ENCODE data around the gene SRCIN1. TPM values are rescaled to one million over a fixed set of nuclear protein-coding genes. Genes with fewer than 3 reads are reported as not detected.

Gene SRCIN1
- polyA plus RNA-seq, 3 donors, result 1.3 to 8.9 (median 3.5) TPM

DNA sequence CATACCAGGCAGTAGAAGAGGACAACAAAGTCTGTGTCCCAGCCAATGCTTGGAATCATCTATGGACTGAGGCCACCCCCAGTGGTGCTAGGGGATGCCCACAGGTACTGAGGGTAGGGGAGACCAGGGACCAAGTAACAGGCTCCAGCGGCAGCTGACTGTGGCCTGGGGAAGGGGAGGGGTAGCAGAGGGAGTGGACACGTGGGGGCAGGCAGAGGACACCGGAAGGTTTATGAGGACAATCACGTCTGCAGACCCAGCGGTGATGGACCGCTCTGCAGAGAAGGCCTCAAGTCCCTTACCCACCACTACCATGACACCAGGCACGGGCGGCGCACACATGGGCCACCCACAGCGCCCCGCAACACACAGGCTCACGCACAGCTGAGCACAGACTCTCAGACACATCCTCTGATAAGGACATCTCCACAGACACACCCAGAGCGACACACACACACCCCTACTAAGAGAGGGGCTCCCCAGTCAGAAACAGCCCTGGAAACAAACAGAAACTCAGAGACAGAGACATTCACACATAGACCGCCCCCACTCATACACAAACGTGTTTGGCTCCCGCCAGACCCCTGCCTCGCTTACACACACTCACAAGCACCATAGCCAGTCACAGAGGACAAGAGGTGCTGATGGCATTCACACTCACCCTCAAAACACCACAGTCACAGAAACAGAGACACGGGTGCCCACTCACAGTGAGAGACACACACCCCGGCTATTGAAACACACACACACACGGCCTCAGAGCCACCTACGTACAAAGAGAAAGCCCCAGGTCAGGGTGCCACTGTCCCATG is 35.8 kb downstream of the SRCIN1 start:
- 79 to 86% (median 81%) methylated on average over 21 of the region's 21 CpGs for WGBS, 3 donors
- no peak overlapping the region for H3K27ac ChIP-seq (ENCODE audit: low read depth, low read length)

DNA sequence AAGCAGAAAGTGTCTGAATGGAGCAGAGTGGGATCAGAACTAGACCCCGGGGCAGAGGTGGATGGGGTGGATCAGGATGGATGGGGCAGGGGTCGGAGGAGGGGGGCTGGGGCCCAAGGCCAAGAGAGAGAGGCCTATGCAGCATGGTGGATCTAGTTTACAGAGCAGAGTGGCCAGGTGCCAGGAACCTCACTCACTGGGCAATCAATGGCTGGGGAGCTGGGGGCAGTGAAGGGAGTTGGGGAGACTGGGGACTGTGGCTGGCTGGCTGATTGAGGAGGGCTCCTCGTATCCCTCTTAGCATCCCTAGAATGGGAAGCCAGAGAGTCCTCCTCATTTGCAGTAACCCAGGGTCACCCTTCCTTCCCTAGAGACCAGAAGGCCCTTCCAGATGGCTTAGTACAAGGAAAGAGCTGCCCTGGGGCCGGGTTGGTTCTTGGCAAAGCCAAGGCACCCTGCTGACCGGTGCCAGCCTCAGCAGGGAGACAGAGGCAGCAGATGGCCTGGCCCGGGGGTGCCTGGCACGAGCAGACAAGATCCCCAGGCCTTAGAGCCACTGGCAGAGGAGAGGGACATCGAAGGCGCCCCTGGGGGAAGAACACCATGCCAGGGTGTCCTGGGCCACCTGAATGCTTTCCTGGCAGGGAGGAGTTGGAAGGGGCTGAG is 36.8 kb downstream of the SRCIN1 start:
- H3K27ac ChIP-seq (ENCODE audit: low read depth, low read length), result no peak overlapping the region
- 74 to 82% (median 79%) methylated on average over 7 to 9 of the region's 9 CpGs for WGBS, 3 donors

DNA sequence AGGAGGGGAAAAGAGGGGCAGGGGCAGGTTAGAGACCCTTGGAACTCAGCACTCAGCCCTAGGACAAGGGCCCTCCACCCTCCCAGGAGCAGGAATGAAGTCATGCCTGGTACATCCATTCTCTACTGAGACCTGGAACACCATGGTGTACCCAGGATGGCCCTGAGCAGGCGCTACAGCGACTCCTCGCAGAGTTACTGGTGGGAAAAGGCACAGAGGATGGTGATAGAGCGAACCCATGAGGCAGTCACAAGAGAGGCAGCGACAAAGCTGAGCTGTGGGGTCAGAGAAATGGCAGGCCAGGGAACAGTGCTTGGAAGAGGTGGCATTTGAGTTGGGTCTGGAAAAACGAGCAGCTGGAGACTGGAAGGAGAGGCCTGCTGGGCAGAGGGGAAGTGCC is 37.5 kb downstream of the SRCIN1 start:
- 79 to 86% (median 86%) methylated on average over 6 of the region's 6 CpGs for WGBS, 3 donors
- H3K27ac ChIP-seq (ENCODE audit: low read depth, low read length), result no peak overlapping the region

DNA sequence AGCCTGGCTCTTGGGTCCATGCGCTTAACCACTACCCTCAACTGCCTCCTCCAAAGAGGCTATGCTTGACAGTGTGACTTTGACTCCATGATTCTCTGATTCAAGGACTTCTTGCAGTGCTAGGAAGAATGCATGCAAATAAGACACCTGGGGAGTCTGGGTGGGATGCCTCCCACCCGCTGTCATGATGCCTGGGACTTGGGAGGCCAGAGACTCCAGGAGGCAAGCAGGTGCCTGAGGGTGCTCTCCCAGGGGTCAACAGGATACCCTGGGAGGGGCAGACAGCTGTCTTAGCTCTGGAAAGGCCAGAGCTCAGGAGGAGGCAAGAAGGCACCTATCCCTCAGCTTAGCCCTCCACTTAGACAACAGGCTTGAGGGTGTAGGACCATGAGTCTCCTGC is 38.4 kb downstream of the SRCIN1 start:
- 89 to 100% (median 98%) methylated on average over 2 of the region's 2 CpGs for WGBS, 3 donors
- H3K27ac ChIP-seq (ENCODE audit: low read depth, low read length), result no peak overlapping the region

DNA sequence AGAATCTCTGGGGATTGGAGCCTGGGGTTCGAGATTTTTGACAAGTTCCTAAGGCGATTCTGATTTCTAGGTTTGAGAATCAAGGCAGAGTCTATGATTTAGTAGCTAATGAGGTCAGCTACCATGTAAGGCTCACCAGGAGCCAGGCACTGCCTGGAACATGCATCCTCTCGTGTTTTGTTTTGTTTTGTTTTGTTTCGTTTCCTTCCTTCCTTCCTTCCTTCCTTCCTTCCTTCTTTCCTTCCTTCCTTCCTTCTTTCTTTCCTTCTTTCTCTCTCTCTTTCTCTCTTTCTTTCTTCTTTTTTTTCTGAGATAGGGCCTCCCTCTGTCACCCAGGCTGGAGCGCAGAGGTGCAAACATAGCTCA is 39.1 kb downstream of the SRCIN1 start:
- no peak overlapping the region for H3K27ac ChIP-seq (ENCODE audit: low read depth, low read length)
- WGBS, 3 donors, result 66 to 78% (median 72%) methylated on average over 5 of the region's 5 CpGs

DNA sequence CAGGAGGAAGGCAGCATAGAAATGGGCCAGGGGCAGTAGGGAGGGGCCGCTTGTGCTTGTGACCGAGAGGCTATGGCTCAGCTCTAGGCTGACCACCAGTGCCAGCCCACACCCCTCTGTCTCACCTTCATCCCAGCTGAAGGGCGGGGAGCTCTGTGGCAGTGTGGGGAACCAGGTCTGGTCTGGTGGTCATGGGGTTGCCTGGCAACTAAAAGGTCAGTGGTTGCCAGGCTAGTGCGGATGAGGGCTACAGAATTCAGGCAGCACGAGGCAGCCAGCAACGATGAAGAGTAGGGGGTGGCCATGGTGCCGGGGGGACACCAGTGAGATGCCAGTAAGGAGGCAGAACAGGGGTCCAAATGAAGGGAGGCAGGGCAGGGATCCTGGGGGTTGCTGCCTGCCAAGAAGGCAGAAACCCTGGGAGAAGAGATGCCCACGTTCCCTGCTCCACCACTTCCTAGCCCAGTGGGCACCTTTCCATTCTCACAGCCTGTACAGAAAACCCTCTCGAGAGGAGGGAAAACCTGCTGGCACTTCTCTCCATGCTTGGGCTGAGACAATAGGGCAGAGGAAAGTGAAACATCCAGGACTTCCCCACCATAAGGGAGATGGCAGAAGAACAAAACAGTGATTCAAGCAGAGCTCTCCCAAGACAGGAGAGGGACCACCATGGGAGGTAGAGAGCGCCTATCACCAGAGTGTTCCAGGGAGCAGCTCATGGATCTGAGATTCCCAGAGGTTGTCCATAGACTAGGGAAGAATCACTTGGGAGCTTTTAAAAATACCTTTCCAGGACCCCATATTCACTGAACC is 39.7 kb downstream of the SRCIN1 start:
- H3K27ac ChIP-seq (ENCODE audit: low read depth, low read length), result no peak overlapping the region
- WGBS, 3 donors, result 47 to 53% (median 49%) methylated on average over 10 of the region's 10 CpGs

DNA sequence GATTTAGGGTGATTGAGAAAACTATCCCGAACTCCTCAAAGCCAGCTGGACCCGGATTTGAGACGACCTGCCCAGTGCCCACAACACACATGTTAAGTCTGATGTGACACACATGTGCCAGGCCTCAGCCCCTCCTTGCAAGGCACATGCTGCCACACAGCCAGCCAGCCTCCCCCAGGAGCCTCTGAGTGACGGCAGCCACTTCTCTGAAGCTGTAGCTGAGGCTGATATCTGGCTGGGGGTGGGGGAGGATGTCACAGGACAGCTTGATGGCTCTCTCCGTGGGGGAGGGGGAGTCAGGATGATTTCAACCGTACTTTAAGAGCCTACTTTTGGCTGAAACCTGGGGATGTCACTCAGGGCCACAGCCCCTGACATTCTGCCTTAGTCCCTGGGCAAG is 40.9 kb downstream of the SRCIN1 start:
- WGBS, 3 donors, result 14 to 27% (median 19%) methylated on average over 6 of the region's 6 CpGs
- no peak overlapping the region for H3K27ac ChIP-seq (ENCODE audit: low read depth, low read length)

DNA sequence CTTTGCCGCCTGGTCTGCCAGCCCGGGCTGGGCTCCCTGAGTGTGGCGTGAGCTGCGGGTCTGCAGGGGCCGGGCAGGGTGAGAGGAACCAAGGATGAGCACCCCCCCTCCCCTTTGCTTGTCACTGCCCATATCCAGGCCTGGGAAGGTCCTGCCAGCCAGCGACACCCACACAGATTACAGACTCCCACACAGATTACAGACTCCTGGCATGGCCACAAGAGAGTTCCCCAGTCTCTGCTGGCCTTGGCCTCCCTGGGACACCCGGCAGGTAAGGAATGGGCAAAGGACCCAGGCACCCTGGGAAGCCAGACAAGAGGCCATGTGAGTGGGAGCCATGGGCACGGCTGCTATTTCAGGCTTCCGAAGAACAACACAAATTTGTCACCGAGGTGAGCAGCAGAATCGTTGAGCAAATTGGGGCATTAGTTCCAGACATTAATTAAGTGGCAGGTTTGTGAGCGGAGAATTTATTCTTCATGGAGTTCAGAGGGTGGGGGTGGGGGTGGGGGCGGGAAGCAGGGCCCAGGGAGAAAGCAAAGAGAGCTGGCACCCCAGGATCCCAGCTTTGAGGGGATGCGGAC is 41.4 kb downstream of the SRCIN1 start:
- H3K27ac ChIP-seq (ENCODE audit: low read depth, low read length), result no peak overlapping the region
- 21 to 29% (median 28%) methylated on average over 14 of the region's 14 CpGs for WGBS, 3 donors

DNA sequence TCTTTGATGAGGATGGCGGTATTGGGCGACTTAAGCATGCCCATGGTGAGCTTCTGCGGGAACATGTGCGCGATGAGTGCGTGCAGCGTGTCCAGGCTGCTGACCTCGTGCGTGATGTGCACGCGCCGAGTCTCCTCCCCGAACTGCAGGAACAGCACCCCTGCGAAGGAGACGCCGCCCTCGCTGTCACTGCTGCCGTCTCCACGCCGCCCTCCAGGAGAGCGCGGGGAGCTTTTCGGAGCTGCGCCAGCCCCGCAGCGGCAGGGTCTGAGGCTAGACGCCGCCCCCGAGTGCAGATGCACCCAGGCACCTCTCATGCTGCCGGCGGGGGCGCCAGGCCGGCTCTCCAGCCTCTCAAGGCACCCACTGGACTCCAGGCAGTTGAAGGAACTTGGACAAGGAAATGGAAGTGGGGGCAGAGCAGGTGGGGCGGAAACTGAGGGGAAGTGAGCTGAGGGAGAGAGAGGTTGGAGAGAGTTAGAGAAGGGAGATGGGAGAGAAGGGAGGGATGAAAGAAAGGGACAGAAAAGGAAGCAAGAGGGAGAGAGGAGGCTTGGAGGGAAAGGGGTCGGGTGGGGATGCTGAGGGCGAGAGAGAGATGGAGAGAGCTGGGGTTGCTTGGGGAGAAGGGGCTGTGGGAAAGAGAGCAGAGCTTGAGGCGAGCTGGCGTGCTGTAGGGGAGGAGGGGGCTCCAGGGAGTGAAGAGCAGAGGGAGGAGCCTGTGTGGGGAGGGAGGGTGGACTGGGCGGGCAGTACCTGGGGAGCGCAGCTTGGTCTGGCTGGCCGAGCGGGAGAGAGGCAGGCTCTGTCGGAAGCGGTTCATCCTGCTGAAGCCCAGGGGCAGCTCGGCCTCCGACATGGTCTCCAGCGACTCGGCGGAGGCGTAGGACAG is 42.1 kb downstream of the SRCIN1 start:
- H3K27ac ChIP-seq (ENCODE audit: low read depth, low read length), result no peak overlapping the region
- 13 to 29% (median 19%) methylated on average over 44 to 50 of the region's 50 CpGs for WGBS, 3 donors

DNA sequence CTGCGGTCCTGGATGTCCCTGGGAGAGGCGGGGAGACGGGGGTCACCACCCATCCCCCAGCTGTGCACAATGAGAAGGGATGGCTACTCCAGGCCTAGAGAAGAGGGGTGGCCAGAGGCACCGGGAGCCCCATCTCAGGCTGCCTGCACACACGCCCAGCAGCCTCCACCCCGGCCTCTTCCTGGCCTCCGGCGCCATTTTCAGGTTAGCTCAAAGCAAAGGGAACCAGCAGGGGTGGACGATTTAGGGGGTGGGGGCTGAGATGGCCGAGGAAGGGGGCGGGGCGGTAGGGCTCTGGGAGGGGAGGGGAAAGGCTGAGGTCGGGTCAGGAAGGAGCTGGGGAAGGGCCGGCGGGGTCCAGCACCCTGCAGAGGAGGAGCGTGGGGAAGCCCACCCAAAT is 42.8 kb downstream of the SRCIN1 start:
- 7 to 21% (median 16%) methylated on average over 15 to 16 of the region's 16 CpGs for WGBS, 3 donors
- no peak overlapping the region for H3K27ac ChIP-seq (ENCODE audit: low read depth, low read length)

DNA sequence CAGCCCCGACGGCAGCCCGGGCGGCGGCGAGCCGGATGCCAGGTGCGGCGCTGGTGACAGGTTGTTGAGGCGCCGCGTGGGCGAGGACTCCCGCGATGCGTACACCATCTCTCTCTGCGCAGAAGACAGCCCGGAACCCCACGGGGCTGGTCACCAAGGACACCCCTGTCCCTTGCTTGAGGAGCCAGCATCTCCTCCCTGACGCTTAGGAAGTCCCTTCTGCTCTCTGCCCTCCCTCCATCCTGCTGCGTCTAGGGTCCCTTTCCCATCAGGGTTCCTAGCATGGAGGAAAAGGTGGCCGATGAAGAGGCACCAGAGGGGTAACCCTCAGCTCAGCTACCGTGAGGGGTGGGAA is 43.6 kb downstream of the SRCIN1 start:
- no peak overlapping the region for H3K27ac ChIP-seq (ENCODE audit: low read depth, low read length)
- 12 to 20% (median 16%) methylated on average over 13 to 23 of the region's 23 CpGs for WGBS, 3 donors

DNA sequence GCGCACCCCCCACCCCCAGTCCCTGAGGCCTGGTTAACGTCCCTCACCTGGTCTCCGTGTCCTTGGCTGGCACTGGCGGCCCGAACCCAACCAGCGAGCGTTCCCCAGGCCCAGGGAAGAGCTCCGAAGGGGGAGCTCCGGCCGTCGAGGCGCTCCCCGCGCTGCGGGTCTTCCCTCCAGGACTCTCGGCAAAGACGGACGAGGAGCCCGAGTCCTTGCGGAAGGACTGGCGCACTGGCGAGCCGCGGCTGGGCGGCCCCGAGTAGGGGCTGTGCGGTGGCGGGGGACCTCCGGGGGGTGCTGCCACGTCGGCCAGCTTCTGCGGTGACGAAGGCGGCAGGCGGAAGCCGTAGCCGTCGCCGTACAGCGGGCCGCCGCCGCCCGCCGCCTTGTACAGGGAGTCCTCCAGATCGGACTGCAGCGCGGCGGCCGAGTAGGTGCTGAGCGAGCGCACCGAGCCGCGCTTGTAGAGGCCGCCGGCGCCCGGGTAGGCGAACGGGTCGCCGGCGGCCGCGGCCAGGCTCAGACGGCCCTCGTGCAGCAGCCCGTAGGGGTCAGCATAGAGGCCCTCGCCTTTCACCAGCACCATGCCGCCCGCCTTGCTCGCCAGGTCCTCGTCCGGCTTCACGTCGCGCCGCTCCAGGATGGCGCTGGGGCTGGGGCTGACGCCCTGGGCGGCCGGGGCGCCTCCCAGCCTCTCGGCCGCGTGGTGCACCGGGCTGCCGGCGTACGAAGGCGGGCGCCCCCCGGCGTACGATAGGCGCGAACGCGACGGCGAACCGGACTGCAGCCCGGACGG is 44.1 kb downstream of the SRCIN1 start:
- 11 to 27% (median 16%) methylated on average over 74 to 105 of the region's 105 CpGs for WGBS, 3 donors
- no peak overlapping the region for H3K27ac ChIP-seq (ENCODE audit: low read depth, low read length)

DNA sequence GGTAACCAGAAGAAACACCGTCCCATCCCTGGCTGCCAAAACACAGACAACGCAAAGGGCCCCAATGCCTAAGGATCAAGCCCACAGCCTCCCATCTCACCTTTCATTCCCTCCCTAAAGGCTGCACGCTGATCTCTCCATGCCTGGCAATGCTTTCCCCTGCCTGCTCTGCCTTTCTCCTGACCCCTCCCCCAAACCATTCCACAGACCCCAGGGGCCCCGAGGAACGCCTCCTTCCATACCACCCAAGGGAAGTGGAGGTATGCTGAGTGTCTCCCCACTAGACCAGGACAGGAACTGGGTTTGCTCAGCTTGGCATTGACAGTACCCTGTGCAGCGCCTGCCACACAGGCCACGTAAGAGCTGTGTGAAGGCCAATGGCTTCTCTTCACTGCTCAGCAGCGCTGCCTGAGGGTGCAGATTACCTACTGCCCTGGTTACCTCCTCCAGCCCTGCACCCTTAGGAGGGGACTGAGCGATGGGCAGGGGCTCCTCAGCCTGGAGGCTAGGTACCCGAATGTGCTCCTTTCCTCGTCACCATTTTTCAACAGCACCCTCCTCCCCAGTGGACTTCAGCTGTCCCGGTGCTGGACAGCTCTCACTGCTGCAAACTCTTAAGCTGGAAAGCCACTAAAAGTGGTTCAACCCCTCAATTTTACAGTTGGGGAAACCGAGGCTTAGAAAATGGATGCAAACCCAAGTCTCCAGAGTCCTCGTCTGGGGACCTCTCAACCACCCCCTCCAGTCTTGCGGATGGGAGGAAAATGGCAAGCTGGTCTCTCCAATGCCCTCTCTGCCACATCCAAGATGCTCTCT is 45.0 kb downstream of the SRCIN1 start:
- 20 to 26% (median 23%) methylated on average over 15 of the region's 15 CpGs for WGBS, 3 donors
- no peak overlapping the region for H3K27ac ChIP-seq (ENCODE audit: low read depth, low read length)

DNA sequence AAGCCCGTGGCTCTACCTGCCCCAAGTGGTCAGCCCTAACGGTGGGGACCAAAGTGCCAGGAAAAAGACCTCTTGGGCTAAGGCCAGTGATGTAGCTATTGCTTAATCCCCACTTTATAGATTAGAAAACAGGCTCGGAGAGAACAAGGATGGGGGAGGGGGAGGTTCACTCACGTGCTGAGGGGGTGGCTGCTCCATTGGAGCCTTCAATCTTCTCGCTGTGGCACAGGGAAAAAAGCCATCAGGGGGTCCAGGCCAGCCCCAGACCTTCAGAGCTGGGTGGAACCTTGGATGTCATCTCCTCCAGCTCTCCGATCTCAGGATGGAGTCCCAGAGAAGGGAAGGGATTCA is 45.9 kb downstream of the SRCIN1 start:
- 14 to 17% (median 14%) methylated on average over 6 of the region's 6 CpGs for WGBS, 3 donors
- H3K27ac ChIP-seq (ENCODE audit: low read depth, low read length), result no peak overlapping the region

DNA sequence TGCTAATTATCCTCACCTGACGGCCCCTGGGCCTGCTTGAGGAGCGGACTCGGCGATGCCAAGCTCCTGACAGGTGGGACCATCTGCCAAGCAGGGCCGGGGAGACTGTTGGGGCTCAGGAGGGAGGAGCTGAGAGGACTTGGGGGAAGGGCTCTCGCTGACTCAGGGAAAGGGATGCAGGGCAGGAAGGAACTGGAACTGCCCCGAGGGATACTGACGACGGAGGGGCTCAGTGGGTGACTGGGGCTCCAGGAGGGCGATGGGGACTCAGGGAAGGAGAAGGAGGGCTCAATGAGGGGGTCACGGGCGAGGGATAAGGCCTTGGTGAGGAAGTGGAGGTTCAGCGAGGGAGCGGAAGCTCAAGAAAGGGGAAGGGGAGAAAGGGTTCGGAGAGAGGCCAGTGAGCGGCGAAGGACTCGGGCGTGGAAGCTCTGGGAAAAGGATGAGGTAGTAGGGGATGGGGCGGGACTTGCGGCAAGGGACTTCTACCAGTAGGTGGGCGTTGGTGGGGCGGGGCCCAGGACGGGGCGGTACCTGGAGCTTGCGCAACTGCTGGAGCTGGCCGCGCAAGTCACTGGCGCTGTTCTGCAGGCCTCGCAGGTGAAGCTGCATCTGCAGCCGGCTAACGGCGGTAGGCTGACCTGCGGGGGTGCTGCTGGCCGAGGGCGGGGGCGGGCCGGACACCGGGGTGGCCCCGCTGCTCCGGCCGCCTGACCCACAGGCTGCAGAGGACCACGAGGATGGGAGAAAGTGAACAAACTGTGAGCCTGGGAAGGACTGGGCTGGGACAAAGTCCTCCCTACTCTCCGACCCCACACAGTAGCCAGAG is 46.5 kb downstream of the SRCIN1 start:
- no peak overlapping the region for H3K27ac ChIP-seq (ENCODE audit: low read depth, low read length)
- whole genome bisulfite sequencing, 3 donors, result 2 to 8% (median 2%) methylated on average over 31 to 44 of the region's 44 CpGs

DNA sequence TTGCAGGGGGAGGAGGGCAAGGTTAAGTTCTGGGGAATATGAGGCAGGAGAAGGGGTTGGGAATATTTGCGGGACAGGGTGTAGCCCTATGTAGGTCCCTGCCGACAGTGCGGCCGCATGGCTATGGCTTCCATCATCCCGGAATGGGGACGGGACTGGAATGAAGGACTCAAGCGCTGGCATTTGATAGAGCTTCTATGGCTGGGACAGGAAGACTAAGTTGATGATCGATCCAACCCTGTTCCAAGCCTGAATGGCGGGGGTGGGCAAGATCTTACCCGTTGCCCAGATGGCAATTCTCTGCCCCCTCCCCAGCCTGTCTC is 47.1 kb downstream of the SRCIN1 start:
- H3K27ac ChIP-seq (ENCODE audit: low read depth, low read length), result no peak overlapping the region
- WGBS, 3 donors, result 2 to 3% (median 3%) methylated on average over 10 of the region's 10 CpGs
